ENCODE measurements around the gene MDM1. TPM values are rescaled to one million over a fixed set of nuclear protein-coding genes. Genes with fewer than 3 reads are reported as not detected.
A peak's percentile ranks its signal among the peaks of the same experiment; 100 is the strongest.

The MDM1 gene
- total RNA-seq = 10 to 100 TPM; 34.1 to 60.0 TPM

GRCh38 chr12:68331869-68332727 lies at the start of gene MDM1:
Gene MDM1, minus strand, starts transcription at chr12:68332362. Its CDS starts 117 bp downstream, at chr12:68332245.
- peak; percentile 99 for ATAC-seq
- no peaks in the 10 kb centered on the region for H3K9me3 Mint-ChIP-seq
- no peaks in the 10 kb centered on the region for H3K36me3 Mint-ChIP-seq
- H3K4me3 Mint-ChIP-seq = peak within 1 kb of the TSS; percentile 93
- H3K27me3 Mint-ChIP-seq = no peaks in the 10 kb centered on the region
- peak within 1 kb of the TSS; percentile 78 to 86 for H3K27ac Mint-ChIP-seq
- H3K4me1 Mint-ChIP-seq (ENCODE audit: low read depth in 2 of 2) = peaks cover 43 to 58% of the 10 kb centered on the region in 2 donors
- peak; percentile 98 for DNase-seq (ENCODE audit: low spot score)

GRCh38 chr12:68381476-68382219 lies 49.5 kb upstream of the MDM1 start:
- no peak for ATAC-seq
- peaks cover 10% of the 10 kb centered on the region for H3K36me3 Mint-ChIP-seq
- no peak for DNase-seq (ENCODE audit: low spot score)
- no peaks in the 10 kb centered on the region for H3K27me3 Mint-ChIP-seq
- H3K9me3 Mint-ChIP-seq = peaks cover 3% of the 10 kb centered on the region
- H3K4me3 Mint-ChIP-seq = peak overlapping the region; percentile 36
- peaks cover 48 to 57% of the 10 kb centered on the region in 2 donors for H3K4me1 Mint-ChIP-seq (ENCODE audit: low read depth in 2 of 2)
- H3K27ac Mint-ChIP-seq = peak overlapping the region; percentile 44 to 68

GRCh38 chr12:68378872-68379606 lies 46.9 kb upstream of the MDM1 start:
- H3K36me3 Mint-ChIP-seq = peaks cover 6% of the 10 kb centered on the region
- no peaks in the 10 kb centered on the region for H3K27me3 Mint-ChIP-seq
- peaks cover 51 to 61% of the 10 kb centered on the region in 2 donors for H3K4me1 Mint-ChIP-seq (ENCODE audit: low read depth in 2 of 2)
- DNase-seq (ENCODE audit: low spot score) (no peak), ATAC-seq (no peak)
- peaks cover 3% of the 10 kb centered on the region for H3K9me3 Mint-ChIP-seq
- no peak overlapping the region for H3K4me3 Mint-ChIP-seq
- no peak overlapping the region for H3K27ac Mint-ChIP-seq

GRCh38 chr12:68377881-68378280 lies 45.7 kb upstream of the MDM1 start:
- Mint-ChIP-seq H3K27ac (no peak overlapping the region), H3K4me3 (no peak overlapping the region), H3K36me3 (no peaks in the 10 kb centered on the region), H3K9me3 (no peaks in the 10 kb centered on the region), H3K4me1 (ENCODE audit: low read depth in 2 of 2) (peaks cover 50 to 60% of the 10 kb centered on the region in 2 donors), H3K27me3 (no peaks in the 10 kb centered on the region)
- ATAC-seq (no peak), DNase-seq (ENCODE audit: low spot score) (no peak)

GRCh38 chr12:68376901-68377300 lies 44.7 kb upstream of the MDM1 start:
- ATAC-seq = no peak
- Mint-ChIP-seq H3K4me3 (no peak overlapping the region), H3K27me3 (no peaks in the 10 kb centered on the region), H3K27ac (no peak overlapping the region), H3K4me1 (ENCODE audit: low read depth in 2 of 2) (peaks cover 51 to 61% of the 10 kb centered on the region in 2 donors), H3K36me3 (no peaks in the 10 kb centered on the region), H3K9me3 (no peaks in the 10 kb centered on the region)
- DNase-seq (ENCODE audit: low spot score) = no peak

- Mint-ChIP-seq H3K36me3 (no peaks in the 10 kb centered on the region), H3K27me3 (no peaks in the 10 kb centered on the region), H3K27ac (peak overlapping the region; percentile 20 to 90), H3K4me3 (no peak overlapping the region), H3K9me3 (no peaks in the 10 kb centered on the region), H3K4me1 (ENCODE audit: low read depth in 2 of 2) (peaks cover 51 to 62% of the 10 kb centered on the region in 2 donors)
- DNase-seq (ENCODE audit: low spot score) (no peak), ATAC-seq (no peak)
Measured at GRCh38 chr12:68375756-68376695, 43.9 kb upstream of the MDM1 start.

- peaks cover 56 to 60% of the 10 kb centered on the region in 2 donors for H3K4me1 Mint-ChIP-seq (ENCODE audit: low read depth in 2 of 2)
- ATAC-seq = peak; percentile 74 to 83
- H3K27me3 Mint-ChIP-seq = no peaks in the 10 kb centered on the region
- H3K9me3 Mint-ChIP-seq = no peaks in the 10 kb centered on the region
- H3K27ac Mint-ChIP-seq = peak overlapping the region; percentile 49 to 90
- no peaks in the 10 kb centered on the region for H3K36me3 Mint-ChIP-seq
- H3K4me3 Mint-ChIP-seq = peak overlapping the region; percentile 18
- DNase-seq (ENCODE audit: low spot score) = no peak
Measured at GRCh38 chr12:68374307-68374982, 42.3 kb upstream of the MDM1 start.

GRCh38 chr12:68370667-68371066 lies 38.5 kb upstream of the MDM1 start:
- Mint-ChIP-seq H3K4me1 (ENCODE audit: low read depth in 2 of 2) (peaks cover 70 to 78% of the 10 kb centered on the region in 2 donors), H3K36me3 (no peaks in the 10 kb centered on the region), H3K27ac (peak overlapping the region; percentile 80 to 90), H3K4me3 (no peak overlapping the region), H3K9me3 (no peaks in the 10 kb centered on the region), H3K27me3 (no peaks in the 10 kb centered on the region)
- ATAC-seq (no peak), DNase-seq (ENCODE audit: low spot score) (no peak)

GRCh38 chr12:68370006-68370590 lies 37.9 kb upstream of the MDM1 start:
- ATAC-seq = no peak

GRCh38 chr12:68368327-68368726 lies 36.2 kb upstream of the MDM1 start:
- H3K27me3 Mint-ChIP-seq = no peaks in the 10 kb centered on the region
- H3K36me3 Mint-ChIP-seq = no peaks in the 10 kb centered on the region
- H3K4me1 Mint-ChIP-seq (ENCODE audit: low read depth in 2 of 2) = peaks cover 73 to 81% of the 10 kb centered on the region in 2 donors
- peak overlapping the region; percentile 81 to 90 for H3K27ac Mint-ChIP-seq
- ATAC-seq (no peak), DNase-seq (ENCODE audit: low spot score) (no peak)
- H3K4me3 Mint-ChIP-seq = peak overlapping the region; percentile 45
- no peaks in the 10 kb centered on the region for H3K9me3 Mint-ChIP-seq

More at GRCh38 chr12:68370006-68370590, 37.9 kb upstream of the MDM1 start:
- H3K36me3 Mint-ChIP-seq = no peaks in the 10 kb centered on the region
- H3K4me3 Mint-ChIP-seq = no peak overlapping the region
- H3K4me1 Mint-ChIP-seq (ENCODE audit: low read depth in 2 of 2) = peaks cover 70 to 78% of the 10 kb centered on the region in 2 donors
- no peaks in the 10 kb centered on the region for H3K27me3 Mint-ChIP-seq
- no peak for DNase-seq (ENCODE audit: low spot score)
- H3K27ac Mint-ChIP-seq = peak overlapping the region; percentile 80 to 90
- no peaks in the 10 kb centered on the region for H3K9me3 Mint-ChIP-seq

GRCh38 chr12:68367903-68368302 lies 35.7 kb upstream of the MDM1 start:
- H3K27ac Mint-ChIP-seq = peak overlapping the region; percentile 81 to 90
- H3K9me3 Mint-ChIP-seq = no peaks in the 10 kb centered on the region
- peak overlapping the region; percentile 45 for H3K4me3 Mint-ChIP-seq
- peak; percentile 66 for DNase-seq (ENCODE audit: low spot score)
- H3K27me3 Mint-ChIP-seq = no peaks in the 10 kb centered on the region
- peak; percentile 0 to 1 for ATAC-seq
- H3K4me1 Mint-ChIP-seq (ENCODE audit: low read depth in 2 of 2) = peaks cover 73 to 79% of the 10 kb centered on the region in 2 donors
- H3K36me3 Mint-ChIP-seq = no peaks in the 10 kb centered on the region

GRCh38 chr12:68367116-68367515 lies 35.0 kb upstream of the MDM1 start:
- Mint-ChIP-seq H3K27me3 (no peaks in the 10 kb centered on the region), H3K36me3 (peaks cover 4% of the 10 kb centered on the region), H3K9me3 (no peaks in the 10 kb centered on the region), H3K27ac (peak overlapping the region; percentile 81 to 90), H3K4me1 (ENCODE audit: low read depth in 2 of 2) (peaks cover 75 to 80% of the 10 kb centered on the region in 2 donors), H3K4me3 (peak overlapping the region; percentile 79)
- DNase-seq (ENCODE audit: low spot score) = no peak
- ATAC-seq = no peak
